Stimulated activated naive CD8-positive, alpha-beta T cell treated with anti-CD3 and anti-CD28 coated beads, Interleukin-15, Interleukin-2, amounts not matched to agents 100 ng/mL and 50 ng/mL, for 24 hours (primary cell): ENCODE results near the gene TNRC6C.
"Not testable (repeated sequence)": the region's sequence is repeated elsewhere in the genome, so short reads cannot be mapped to it uniquely, and the experiment has no call there.

ENCODE experiments used
- H3K27ac Mint-ChIP-seq: one replicate; pipeline ENCODE4 v1.8.0; 2021; ENCODE audit warnings: mild to moderate bottlenecking, mixed read lengths
- H3K27me3 Mint-ChIP-seq: one replicate; pipeline ENCODE4 v1.8.0; 2021; ENCODE audit warnings: mixed read lengths
- H3K36me3 Mint-ChIP-seq: one replicate; pipeline ENCODE4 v1.8.0; 2021; ENCODE audit warnings: low read depth, mixed read lengths
- H3K4me1 Mint-ChIP-seq: one replicate; pipeline ENCODE4 v1.8.0; 2021; ENCODE audit warnings: low read depth, mixed read lengths
- H3K4me3 Mint-ChIP-seq: one replicate; pipeline ENCODE4 v1.8.0; 2021; ENCODE audit warnings: mild to moderate bottlenecking, mixed read lengths
- H3K9me3 Mint-ChIP-seq: one replicate; pipeline ENCODE4 v1.8.0; 2021; ENCODE audit warnings: mixed read lengths

TNRC6C gene

GRCh38 chr17:77973953-77974352 lies 15.4 kb downstream of the TNRC6C start:
- Mint-ChIP-seq H3K27ac (no peak overlapping the region), H3K4me1 (peaks cover 57% of the 10 kb centered on the region), H3K27me3 (no peaks in the 10 kb centered on the region), H3K4me3 (no peak overlapping the region), H3K36me3 (peaks cover 8% of the 10 kb centered on the region), H3K9me3 (no peaks in the 10 kb centered on the region)

- Mint-ChIP-seq H3K27me3 (no peaks in the 10 kb centered on the region), H3K9me3 (no peaks in the 10 kb centered on the region), H3K36me3 (peaks cover 9% of the 10 kb centered on the region), H3K4me3 (no peak overlapping the region), H3K4me1 (peaks cover 56% of the 10 kb centered on the region), H3K27ac (no peak overlapping the region)
Measured at GRCh38 chr17:77974396-77974795, 15.9 kb downstream of the TNRC6C start.

- not testable (repeated sequence) for H3K4me3 Mint-ChIP-seq, H3K27ac Mint-ChIP-seq, H3K9me3 Mint-ChIP-seq, H3K27me3 Mint-ChIP-seq
- peaks cover 33% of the 10 kb centered on the region for H3K36me3 Mint-ChIP-seq
- H3K4me1 Mint-ChIP-seq = peaks cover 22% of the 10 kb centered on the region
Measured at GRCh38 chr17:77982430-77982829, 23.9 kb downstream of the TNRC6C start.

- peaks cover 4% of the 10 kb centered on the region for H3K36me3 Mint-ChIP-seq
- peaks cover 61% of the 10 kb centered on the region for H3K4me1 Mint-ChIP-seq
- no peak overlapping the region for H3K4me3 Mint-ChIP-seq
- H3K9me3 Mint-ChIP-seq = no peaks in the 10 kb centered on the region
- no peak overlapping the region for H3K27ac Mint-ChIP-seq
- no peaks in the 10 kb centered on the region for H3K27me3 Mint-ChIP-seq
Measured at GRCh38 chr17:77990301-77990700, 31.8 kb downstream of the TNRC6C start.

GRCh38 chr17:77993735-77994134 lies 35.2 kb downstream of the TNRC6C start:
- H3K4me1 Mint-ChIP-seq = peaks cover 68% of the 10 kb centered on the region
- not testable (repeated sequence) for H3K27me3 Mint-ChIP-seq

GRCh38 chr17:77995146-77995852 lies 36.8 kb downstream of the TNRC6C start:
- H3K9me3 Mint-ChIP-seq = no peaks in the 10 kb centered on the region
- H3K27me3 Mint-ChIP-seq = no peaks in the 10 kb centered on the region
- H3K36me3 Mint-ChIP-seq = peaks cover 3% of the 10 kb centered on the region
- no peak overlapping the region for H3K4me3 Mint-ChIP-seq
- peaks cover 68% of the 10 kb centered on the region for H3K4me1 Mint-ChIP-seq
- no peak overlapping the region for H3K27ac Mint-ChIP-seq

More at GRCh38 chr17:77993735-77994134, 35.2 kb downstream of the TNRC6C start:
- not testable (repeated sequence) for H3K4me3 Mint-ChIP-seq, H3K9me3 Mint-ChIP-seq, H3K27ac Mint-ChIP-seq, H3K36me3 Mint-ChIP-seq

GRCh38 chr17:77996256-77996655 lies 37.8 kb downstream of the TNRC6C start:
- Mint-ChIP-seq H3K27ac (no peak overlapping the region), H3K36me3 (peaks cover 3% of the 10 kb centered on the region), H3K27me3 (no peaks in the 10 kb centered on the region), H3K4me3 (no peak overlapping the region), H3K9me3 (no peaks in the 10 kb centered on the region), H3K4me1 (peaks cover 71% of the 10 kb centered on the region)

GRCh38 chr17:77999413-78000173 lies 41.1 kb downstream of the TNRC6C start:
- H3K36me3 Mint-ChIP-seq = peaks cover 3% of the 10 kb centered on the region
- no peak overlapping the region for H3K27ac Mint-ChIP-seq
- H3K9me3 Mint-ChIP-seq = no peaks in the 10 kb centered on the region
- peaks cover 65% of the 10 kb centered on the region for H3K4me1 Mint-ChIP-seq
- H3K27me3 Mint-ChIP-seq = no peaks in the 10 kb centered on the region
- H3K4me3 Mint-ChIP-seq = no peak overlapping the region

- Mint-ChIP-seq H3K4me3 (no peak overlapping the region), H3K27me3 (no peaks in the 10 kb centered on the region), H3K36me3 (peaks cover 9% of the 10 kb centered on the region), H3K9me3 (no peaks in the 10 kb centered on the region), H3K4me1 (peaks cover 64% of the 10 kb centered on the region), H3K27ac (no peak overlapping the region)
Measured at GRCh38 chr17:78000341-78000740, 41.8 kb downstream of the TNRC6C start.

GRCh38 chr17:78001182-78001581 lies 42.7 kb downstream of the TNRC6C start:
- peaks cover 69% of the 10 kb centered on the region for H3K4me1 Mint-ChIP-seq
- no peak overlapping the region for H3K27ac Mint-ChIP-seq
- H3K9me3 Mint-ChIP-seq = no peaks in the 10 kb centered on the region

GRCh38 chr17:78001612-78002011 lies 43.1 kb downstream of the TNRC6C start:
- H3K36me3 Mint-ChIP-seq = peaks cover 15% of the 10 kb centered on the region
- no peaks in the 10 kb centered on the region for H3K27me3 Mint-ChIP-seq
- no peak overlapping the region for H3K27ac Mint-ChIP-seq
- peaks cover 71% of the 10 kb centered on the region for H3K4me1 Mint-ChIP-seq
- no peaks in the 10 kb centered on the region for H3K9me3 Mint-ChIP-seq
- H3K4me3 Mint-ChIP-seq = no peak overlapping the region

More at GRCh38 chr17:78001182-78001581, 42.7 kb downstream of the TNRC6C start:
- Mint-ChIP-seq H3K36me3 (peaks cover 15% of the 10 kb centered on the region), H3K4me3 (no peak overlapping the region), H3K27me3 (no peaks in the 10 kb centered on the region)

GRCh38 chr17:78002166-78002565 lies 43.7 kb downstream of the TNRC6C start:
- peaks cover 66% of the 10 kb centered on the region for H3K4me1 Mint-ChIP-seq
- H3K27me3 Mint-ChIP-seq = no peaks in the 10 kb centered on the region
- H3K9me3 Mint-ChIP-seq = no peaks in the 10 kb centered on the region
- H3K36me3 Mint-ChIP-seq = peaks cover 17% of the 10 kb centered on the region
- no peak overlapping the region for H3K27ac Mint-ChIP-seq
- no peak overlapping the region for H3K4me3 Mint-ChIP-seq

GRCh38 chr17:78005452-78006171 lies 47.1 kb downstream of the TNRC6C start:
- Mint-ChIP-seq H3K27ac (no peak overlapping the region), H3K4me3 (no peak overlapping the region), H3K27me3 (no peaks in the 10 kb centered on the region), H3K9me3 (no peaks in the 10 kb centered on the region), H3K36me3 (peaks cover 15% of the 10 kb centered on the region), H3K4me1 (peaks cover 40% of the 10 kb centered on the region)

- peaks cover 15% of the 10 kb centered on the region for H3K36me3 Mint-ChIP-seq
- no peaks in the 10 kb centered on the region for H3K9me3 Mint-ChIP-seq
- no peaks in the 10 kb centered on the region for H3K27me3 Mint-ChIP-seq
- peak overlapping the region; percentile 41 for H3K27ac Mint-ChIP-seq
- no peak overlapping the region for H3K4me3 Mint-ChIP-seq
- H3K4me1 Mint-ChIP-seq = peaks cover 39% of the 10 kb centered on the region
Measured at GRCh38 chr17:78006338-78006737, 47.8 kb downstream of the TNRC6C start.

- H3K4me1 Mint-ChIP-seq = peaks cover 40% of the 10 kb centered on the region
Measured at GRCh38 chr17:78007647-78008046, 49.1 kb downstream of the TNRC6C start.

More at GRCh38 chr17:78007647-78008046, 49.1 kb downstream of the TNRC6C start:
- H3K27ac Mint-ChIP-seq = no peak overlapping the region
- peaks cover 15% of the 10 kb centered on the region for H3K36me3 Mint-ChIP-seq
- H3K9me3 Mint-ChIP-seq = no peaks in the 10 kb centered on the region
- H3K4me3 Mint-ChIP-seq = no peak overlapping the region
- no peaks in the 10 kb centered on the region for H3K27me3 Mint-ChIP-seq
